Measurements from ENCODE around the gene UGT1A6.

DNA sequence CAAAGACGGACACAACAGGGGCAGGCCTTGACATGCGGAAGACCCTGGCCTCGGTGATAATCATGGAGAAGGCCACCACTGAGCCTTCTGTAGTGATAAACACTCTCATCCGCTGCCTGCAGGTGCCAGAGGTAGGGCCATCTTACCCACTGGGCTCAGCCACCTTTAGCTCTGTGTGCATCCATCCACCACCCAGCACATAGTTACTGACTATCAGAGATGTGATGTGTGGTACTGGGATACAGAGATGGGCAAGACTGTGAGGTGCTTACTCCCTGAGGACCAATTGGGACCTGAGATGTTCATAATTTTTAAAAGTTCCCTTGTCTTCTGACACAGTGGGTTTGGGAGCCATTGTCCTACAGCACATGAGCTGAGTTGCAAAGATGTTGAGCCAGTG lies 87.0 kb downstream of the UGT1A6 start:
- TF ChIP-seq RAD21 (CRISPR knock-in tag; IDR thresholded peaks at IDR 0.05), result no peak
- TF ChIP-seq ZNF367 (CRISPR knock-in tag; IDR thresholded peaks at IDR 0.05; ENCODE audit: borderline replicate concordance), result no peak
- TF ChIP-seq RAD51 (IDR thresholded peaks at IDR 0.05; ENCODE audit: borderline replicate concordance), result no peak
- TF ChIP-seq EZH2 (conservative IDR thresholded peaks at IDR 0.05; ENCODE audit: low read depth, low read length), result no peak
- TF ChIP-seq, protein P1, sequence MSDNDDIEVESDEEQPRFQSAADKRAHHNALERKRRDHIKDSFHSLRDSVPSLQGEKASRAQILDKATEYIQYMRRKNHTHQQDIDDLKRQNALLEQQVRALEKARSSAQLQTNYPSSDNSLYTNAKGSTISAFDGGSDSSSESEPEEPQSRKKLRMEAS (IDR thresholded peaks at IDR 0.05), result no peak
- no peak for TF ChIP-seq ZNF572 (CRISPR knock-in tag; IDR thresholded peaks at IDR 0.05)
- no peak for TF ChIP-seq MAFF (IDR thresholded peaks at IDR 0.05; ENCODE audit: low read depth, low read length)
- no peak for TF ChIP-seq NR2C2 (CRISPR knock-in tag; IDR thresholded peaks at IDR 0.05; ENCODE audit: borderline replicate concordance)
- no peak for TF ChIP-seq SCMH1 (CRISPR knock-in tag; IDR thresholded peaks at IDR 0.05; ENCODE audit: borderline replicate concordance)
- TF ChIP-seq FOSL1 (CRISPR knock-in tag; IDR thresholded peaks at IDR 0.05; ENCODE audit: borderline replicate concordance), result no peak
- TF ChIP-seq ZNF124 (CRISPR knock-in tag; IDR thresholded peaks at IDR 0.05), result no peak
- TF ChIP-seq RXRA (CRISPR knock-in tag; IDR thresholded peaks at IDR 0.05), result no peak
- no peak for TF ChIP-seq RFX5 (IDR thresholded peaks at IDR 0.05; ENCODE audit: low read depth, low read length)
- no peak for TF ChIP-seq ZNF605 (CRISPR knock-in tag; IDR thresholded peaks at IDR 0.05)

Data from HepG2 (cell line).